ENCODE results near the gene E2F7. TPM values are rescaled to one million over a fixed set of nuclear protein-coding genes. Genes with fewer than 3 reads are reported as not detected.

E2F7 gene
- total and polyA plus RNA-seq, 2 donors (not counting 3 experiments of a cell fraction or from before 2014, with no cell fraction given): 4.7 to 19.8 TPM

DNA sequence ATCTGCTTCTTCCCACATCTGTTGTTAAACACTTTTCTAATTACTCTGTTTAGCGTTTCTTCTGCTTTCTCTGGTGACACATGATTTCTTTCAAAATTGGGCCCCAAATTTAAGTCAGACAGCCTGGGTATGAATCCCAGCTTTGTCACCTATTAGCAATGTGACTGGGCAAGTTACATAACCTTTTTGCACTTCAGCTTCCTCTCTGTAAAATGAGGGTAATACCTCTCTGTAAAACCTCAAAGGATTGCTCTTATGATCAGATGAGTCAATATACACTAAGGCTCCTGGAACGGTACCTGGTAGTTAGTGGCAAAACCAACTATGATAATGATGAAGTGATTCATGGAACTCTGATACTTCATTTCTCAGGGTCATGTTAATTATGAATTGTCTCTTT lies 33.0 kb downstream of the E2F7 start:
- H3K9me1 ChIP-seq (replicated peaks; ENCODE audit: control insufficient read depth, extremely low read depth, insufficient read depth, low read length): no peaks in the 10 kb centered on the region
- TF ChIP-seq, protein P1, sequence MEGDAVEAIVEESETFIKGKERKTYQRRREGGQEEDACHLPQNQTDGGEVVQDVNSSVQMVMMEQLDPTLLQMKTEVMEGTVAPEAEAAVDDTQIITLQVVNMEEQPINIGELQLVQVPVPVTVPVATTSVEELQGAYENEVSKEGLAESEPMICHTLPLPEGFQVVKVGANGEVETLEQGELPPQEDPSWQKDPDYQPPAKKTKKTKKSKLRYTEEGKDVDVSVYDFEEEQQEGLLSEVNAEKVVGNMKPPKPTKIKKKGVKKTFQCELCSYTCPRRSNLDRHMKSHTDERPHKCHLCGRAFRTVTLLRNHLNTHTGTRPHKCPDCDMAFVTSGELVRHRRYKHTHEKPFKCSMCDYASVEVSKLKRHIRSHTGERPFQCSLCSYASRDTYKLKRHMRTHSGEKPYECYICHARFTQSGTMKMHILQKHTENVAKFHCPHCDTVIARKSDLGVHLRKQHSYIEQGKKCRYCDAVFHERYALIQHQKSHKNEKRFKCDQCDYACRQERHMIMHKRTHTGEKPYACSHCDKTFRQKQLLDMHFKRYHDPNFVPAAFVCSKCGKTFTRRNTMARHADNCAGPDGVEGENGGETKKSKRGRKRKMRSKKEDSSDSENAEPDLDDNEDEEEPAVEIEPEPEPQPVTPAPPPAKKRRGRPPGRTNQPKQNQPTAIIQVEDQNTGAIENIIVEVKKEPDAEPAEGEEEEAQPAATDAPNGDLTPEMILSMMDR (IDR thresholded peaks at IDR 0.05; ENCODE audit: extremely low read depth in 1 of 2, insufficient read depth in 1 of 2, low read depth in 1 of 2, low read length in 2 of 2): no peak
- TF ChIP-seq FOS (IDR thresholded peaks at IDR 0.05; ENCODE audit: borderline replicate concordance, insufficient read depth, low read length) (no peak), MYC (IDR thresholded peaks at IDR 0.05; ENCODE audit: low read depth, low read length) (no peak), EZH2 (IDR thresholded peaks at IDR 0.05; ENCODE audit: borderline replicate concordance, low read depth, low read length, severe bottlenecking) (no peak), POLR2A (IDR thresholded peaks at IDR 0.05; ENCODE audit: low read depth, low read length) (no peak), POLR2AphosphoS5 (IDR thresholded peaks at IDR 0.05; ENCODE audit: insufficient read depth, low read depth, low read length) (no peak), JUN (IDR thresholded peaks at IDR 0.05; ENCODE audit: borderline replicate concordance, insufficient read depth, insufficient read length, low read depth) (no peak), GATA2 (IDR thresholded peaks at IDR 0.05; ENCODE audit: insufficient read depth, insufficient read length, low read depth, low read length) (no peak)
- TF ChIP-seq, protein P2, sequence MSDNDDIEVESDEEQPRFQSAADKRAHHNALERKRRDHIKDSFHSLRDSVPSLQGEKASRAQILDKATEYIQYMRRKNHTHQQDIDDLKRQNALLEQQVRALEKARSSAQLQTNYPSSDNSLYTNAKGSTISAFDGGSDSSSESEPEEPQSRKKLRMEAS (IDR thresholded peaks at IDR 0.05; ENCODE audit: insufficient read depth, insufficient read length): no peak
- ChIA-PET CTCF (interaction anchor here (1.0 kb wide), 2 partner anchors 17 to 653 kb away, joined by 3 read pairs; no protein-coding TSS in a partner anchor), POLR2A (no interaction called here)
- H3K27me3 ChIP-seq (ENCODE audit: control insufficient read depth in 2 of 2, insufficient read depth in 2 of 2, low read length in 2 of 2): no peaks in the 10 kb centered on the region
- H3K79me2 ChIP-seq (ENCODE audit: control insufficient read depth, insufficient read depth, low read length): no peaks in the 10 kb centered on the region
- no TSS peak for BruUV-seq (replicated peaks)
- no peaks in the 10 kb centered on the region for H3K9me3 ChIP-seq (replicated peaks; ENCODE audit: control insufficient read depth, insufficient read depth, low read length)
- no peak overlapping the region for H2AFZ ChIP-seq (ENCODE audit: low read depth, low read length)
- H3K4me3 ChIP-seq (replicated peaks in 1 of 3; ENCODE audit: insufficient read depth in 1 of 3, low read depth in 1 of 3, low read length in 3 of 3): no peak overlapping the region
- no peak overlapping the region for H3K9ac ChIP-seq (replicated peaks; ENCODE audit: extremely low read depth, insufficient read depth, low read length)
- no peak overlapping the region for H3K4me2 ChIP-seq (ENCODE audit: insufficient read depth, low read length)
- no peaks in the 10 kb centered on the region for H3K4me1 ChIP-seq (ENCODE audit: control insufficient read depth, extremely low read depth, insufficient read depth, low read length)
- no peak for DNase-seq (ENCODE audit: low read depth, low spot score)
- H3K27ac ChIP-seq (ENCODE audit: insufficient read depth, low read depth, low read length): no peak overlapping the region
- intact Hi-C loops (cut with micrococcal nuclease): no loop called here
- peaks cover 3 to 15% of the 10 kb centered on the region in 2 experiments for H3K36me3 ChIP-seq (ENCODE audit: control insufficient read depth in 2 of 2, extremely low read depth in 1 of 2, insufficient read depth in 2 of 2, low read length in 2 of 2)
- no peak for FAIRE-seq
- dilution Hi-C loops (cut with MboI; ENCODE audit: extremely low pct_ligation_motif_present, low sequenced_read_pairs): no loop called here
- no peaks in the 10 kb centered on the region for H4K20me1 ChIP-seq (replicated peaks; ENCODE audit: control insufficient read depth, extremely low read depth, insufficient read depth, low read length)
